NCI-H460 (cell line): ENCODE data around the gene ROR1. TPM values are rescaled to one million over a fixed set of nuclear protein-coding genes. Genes with fewer than 3 reads are reported as not detected.

Source experiments
- DNase-seq: peaks from one replicate; pipeline ENCODE4 v3.0.0-alpha.2; 2016; ENCODE audit warnings: low read depth; ENCODE audit errors: extremely low read depth
- total RNA-seq: library from RNA; depleted of rRNA; stranded (reverse); fragments of >200 nt; shearing (Covaris generic); gene quantifications from 2 replicates; pipeline ENCODE4 v1.2.3, GENCODE V29; 2014

The ROR1 gene
- total RNA-seq, 1 experiment from 2014 or later = 1.6 TPM

- DNase-seq = no peak
These were observed 181.7 kb downstream of the ROR1 start for GRCh38 chr1:63955370-63956145.

- DNase-seq = no peak
These were observed 184.7 kb downstream of the ROR1 start for GRCh38 chr1:63958556-63958955.

GRCh38 chr1:63960326-63960725, 186.5 kb downstream of the ROR1 start:
- no peak for DNase-seq

- no peak for DNase-seq
These were observed 192.2 kb downstream of the ROR1 start for GRCh38 chr1:63966016-63966415.

- DNase-seq = no peak
These were observed 194.1 kb downstream of the ROR1 start for GRCh38 chr1:63967901-63968300.

GRCh38 chr1:63968663-63969440, 195.0 kb downstream of the ROR1 start:
- DNase-seq = no peak

- no peak for DNase-seq
These were observed 195.7 kb downstream of the ROR1 start for GRCh38 chr1:63969441-63969901.

- no peak for DNase-seq
These were observed 197.7 kb downstream of the ROR1 start for GRCh38 chr1:63971557-63971956.

GRCh38 chr1:63973005-63973419, 199.2 kb downstream of the ROR1 start:
- no peak for DNase-seq

GRCh38 chr1:63974966-63975365, 201.1 kb downstream of the ROR1 start:
- no peak for DNase-seq

- DNase-seq = no peak
These were observed 201.7 kb downstream of the ROR1 start for GRCh38 chr1:63975481-63975880.

- no peak for DNase-seq
These were observed 202.2 kb downstream of the ROR1 start for GRCh38 chr1:63976006-63976405.

GRCh38 chr1:63977466-63977865, 203.6 kb downstream of the ROR1 start:
- no peak for DNase-seq

- DNase-seq = no peak
These were observed 207.1 kb downstream of the ROR1 start for GRCh38 chr1:63980740-63981407.

- DNase-seq = no peak
These were observed 207.6 kb downstream of the ROR1 start for GRCh38 chr1:63981408-63981773.

- DNase-seq = no peak
These were observed 208.4 kb downstream of the ROR1 start for GRCh38 chr1:63982201-63982600.

- no peak for DNase-seq
These were observed 209.8 kb downstream of the ROR1 start for GRCh38 chr1:63983391-63984256.

GRCh38 chr1:63984257-63984929, 210.6 kb downstream of the ROR1 start:
- no peak for DNase-seq

- DNase-seq = no peak
These were observed 211.1 kb downstream of the ROR1 start for GRCh38 chr1:63984930-63985290.

GRCh38 chr1:63987014-63987627, 213.3 kb downstream of the ROR1 start:
- no peak for DNase-seq
